CD1c-positive myeloid dendritic cell (primary cell): Measurements from ENCODE around the gene ADGRE3.

Experiments used
- DNase-seq: peaks from one replicate; pipeline ENCODE4 v3.0.0-alpha.2; 2016; ENCODE audit errors: extremely low spot score

Gene ADGRE3, protein sequence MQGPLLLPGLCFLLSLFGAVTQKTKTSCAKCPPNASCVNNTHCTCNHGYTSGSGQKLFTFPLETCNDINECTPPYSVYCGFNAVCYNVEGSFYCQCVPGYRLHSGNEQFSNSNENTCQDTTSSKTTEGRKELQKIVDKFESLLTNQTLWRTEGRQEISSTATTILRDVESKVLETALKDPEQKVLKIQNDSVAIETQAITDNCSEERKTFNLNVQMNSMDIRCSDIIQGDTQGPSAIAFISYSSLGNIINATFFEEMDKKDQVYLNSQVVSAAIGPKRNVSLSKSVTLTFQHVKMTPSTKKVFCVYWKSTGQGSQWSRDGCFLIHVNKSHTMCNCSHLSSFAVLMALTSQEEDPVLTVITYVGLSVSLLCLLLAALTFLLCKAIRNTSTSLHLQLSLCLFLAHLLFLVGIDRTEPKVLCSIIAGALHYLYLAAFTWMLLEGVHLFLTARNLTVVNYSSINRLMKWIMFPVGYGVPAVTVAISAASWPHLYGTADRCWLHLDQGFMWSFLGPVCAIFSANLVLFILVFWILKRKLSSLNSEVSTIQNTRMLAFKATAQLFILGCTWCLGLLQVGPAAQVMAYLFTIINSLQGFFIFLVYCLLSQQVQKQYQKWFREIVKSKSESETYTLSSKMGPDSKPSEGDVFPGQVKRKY

DNA sequence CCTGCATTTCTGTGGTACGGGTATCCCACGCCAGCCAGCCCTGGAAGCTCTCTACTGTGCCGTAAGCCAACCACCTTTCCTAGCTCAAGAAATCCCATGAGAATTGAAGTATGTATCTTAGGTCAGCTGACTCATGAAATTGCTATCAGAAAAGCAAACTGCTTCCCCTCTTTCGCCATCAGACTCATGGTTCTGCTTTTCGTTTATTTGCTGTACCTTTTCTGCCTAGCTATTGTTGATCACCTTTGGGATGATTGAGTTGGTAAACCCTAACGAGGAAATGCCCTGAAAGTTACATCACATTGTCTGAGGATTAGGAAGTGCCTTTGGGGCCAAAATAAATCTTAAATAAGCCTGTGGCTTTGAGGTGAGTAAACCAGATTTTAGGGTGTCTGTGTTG, at the start of gene ADGRE3:
Gene ADGRE3 (minus strand): TSS at position 81 of the 400 bp plus-strand sequence. CDS start 74 bp downstream, at position 7.
- peak; percentile 76 for DNase-seq

GRCh38 chr19:14722127-14722526, 47.5 kb upstream of the ADGRE3 start:
- DNase-seq: no peak

GRCh38 chr19:14719162-14719561, 44.5 kb upstream of the ADGRE3 start:
- no peak for DNase-seq

DNA sequence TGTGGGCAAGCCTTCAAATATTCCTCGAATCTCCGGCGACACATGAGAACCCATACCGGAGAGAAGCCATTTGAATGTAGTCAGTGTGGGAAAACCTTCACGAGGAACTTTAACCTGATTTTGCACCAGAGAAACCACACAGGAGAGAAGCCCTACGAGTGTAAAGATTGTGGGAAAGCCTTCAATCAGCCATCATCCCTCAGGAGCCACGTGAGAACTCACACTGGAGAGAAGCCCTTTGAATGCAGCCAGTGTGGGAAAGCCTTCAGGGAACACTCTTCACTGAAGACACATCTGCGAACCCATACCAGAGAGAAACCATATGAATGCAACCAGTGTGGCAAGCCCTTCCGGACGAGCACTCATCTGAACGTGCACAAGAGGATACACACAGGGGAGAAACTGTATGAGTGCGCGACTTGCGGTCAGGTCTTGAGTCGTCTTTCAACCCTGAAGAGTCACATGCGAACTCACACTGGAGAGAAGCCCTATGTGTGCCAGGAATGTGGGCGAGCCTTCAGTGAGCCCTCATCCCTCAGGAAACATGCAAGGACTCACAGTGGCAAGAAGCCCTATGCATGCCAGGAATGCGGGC, 44.0 kb upstream of the ADGRE3 start:
- no peak for DNase-seq

DNA sequence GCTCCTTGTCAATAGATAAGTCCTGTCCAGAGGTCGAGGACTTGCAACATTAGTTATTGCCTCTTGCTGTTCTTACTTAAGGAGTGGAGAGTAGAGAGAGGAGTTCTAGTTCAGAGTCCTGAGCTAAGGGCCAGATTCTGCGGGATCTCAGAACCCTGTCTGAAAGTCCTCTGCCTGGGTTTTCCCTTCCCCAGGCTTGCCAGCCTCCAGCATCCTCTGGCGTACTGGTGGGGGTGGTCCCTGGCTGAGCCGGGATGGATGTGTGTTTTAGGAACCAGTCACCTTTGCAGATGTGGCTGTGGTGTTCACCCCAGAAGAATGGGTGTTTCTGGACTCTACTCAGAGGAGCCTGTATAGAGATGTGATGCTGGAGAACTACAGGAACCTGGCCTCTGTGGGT, 41.2 kb upstream of the ADGRE3 start:
- DNase-seq: no peak

DNA sequence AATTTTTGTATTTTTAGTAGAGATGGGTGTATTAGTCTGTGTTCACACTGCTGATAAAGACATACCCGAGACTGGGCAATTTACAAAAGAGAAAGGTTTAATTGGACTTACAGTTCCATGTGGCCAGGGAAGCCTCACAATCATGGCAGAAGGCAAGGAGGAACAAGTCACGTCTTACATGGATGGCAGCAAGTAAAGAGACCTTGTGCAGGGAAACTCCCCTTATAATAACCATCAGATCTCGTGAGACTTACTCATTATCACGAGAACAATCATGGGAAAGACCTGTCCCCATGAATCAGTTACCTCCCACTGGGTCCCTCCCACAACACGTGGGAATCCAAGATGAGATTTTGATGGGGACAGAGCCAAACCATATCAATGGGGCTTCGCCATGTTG, 29.8 kb upstream of the ADGRE3 start:
- no peak for DNase-seq

GRCh38 chr19:14703833-14704232, 29.2 kb upstream of the ADGRE3 start:
- DNase-seq: no peak

DNA sequence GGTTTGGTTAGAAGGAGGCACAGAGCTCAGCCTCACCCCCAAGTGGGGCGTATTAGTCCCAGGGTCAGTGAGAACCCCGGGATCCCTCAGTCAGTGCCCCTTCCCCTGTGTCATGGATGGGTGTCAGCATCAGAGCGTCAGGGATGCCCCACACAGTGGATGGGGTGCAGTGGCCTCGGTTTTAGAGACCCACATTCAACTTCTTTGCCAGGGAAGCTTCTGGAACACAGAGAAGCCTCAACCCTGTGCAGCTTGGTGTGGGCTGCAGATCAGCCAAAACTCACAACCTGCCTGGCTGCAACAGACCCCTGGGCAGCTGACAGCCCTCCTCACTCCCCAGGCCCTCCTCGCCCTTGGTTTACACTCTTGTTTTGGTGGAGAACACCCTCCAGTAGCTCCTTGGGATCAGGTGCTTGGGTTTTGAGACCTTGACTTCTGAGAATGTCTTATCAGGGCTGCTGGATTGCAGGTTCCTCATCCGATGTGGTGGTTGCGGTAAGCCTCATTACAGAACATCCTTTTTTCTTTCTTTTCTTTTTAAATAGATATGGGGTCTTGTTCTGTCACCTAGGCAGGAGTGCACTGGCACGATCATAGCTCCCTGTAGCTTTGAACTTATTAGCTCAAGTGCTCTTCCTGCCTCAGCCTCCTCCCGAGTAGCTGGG, 26.2 kb upstream of the ADGRE3 start:
- no peak for DNase-seq

- DNase-seq: no peak
Measured at GRCh38 chr19:14699641-14700040, 25.0 kb upstream of the ADGRE3 start.

DNA sequence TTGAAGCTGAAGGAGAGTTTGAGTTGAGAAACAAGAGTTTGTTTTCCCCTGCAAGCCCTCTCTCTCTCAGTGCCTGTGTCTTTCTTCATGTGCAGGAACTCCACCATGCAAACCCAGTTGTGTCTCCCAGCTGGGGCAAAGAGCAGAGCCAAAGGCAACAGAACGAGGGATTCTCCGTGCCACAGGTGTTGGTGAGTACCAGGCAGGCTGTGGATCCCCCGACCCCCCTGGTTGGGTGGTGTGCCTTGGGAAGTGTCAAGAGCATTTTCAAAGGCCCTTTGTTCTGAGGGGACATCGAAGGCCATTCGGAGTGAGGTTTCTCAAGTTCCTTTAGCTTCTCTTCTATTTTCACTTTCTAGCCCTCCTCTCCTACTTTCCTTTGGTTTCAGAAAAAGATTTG, 20.8 kb upstream of the ADGRE3 start:
- DNase-seq: no peak

DNA sequence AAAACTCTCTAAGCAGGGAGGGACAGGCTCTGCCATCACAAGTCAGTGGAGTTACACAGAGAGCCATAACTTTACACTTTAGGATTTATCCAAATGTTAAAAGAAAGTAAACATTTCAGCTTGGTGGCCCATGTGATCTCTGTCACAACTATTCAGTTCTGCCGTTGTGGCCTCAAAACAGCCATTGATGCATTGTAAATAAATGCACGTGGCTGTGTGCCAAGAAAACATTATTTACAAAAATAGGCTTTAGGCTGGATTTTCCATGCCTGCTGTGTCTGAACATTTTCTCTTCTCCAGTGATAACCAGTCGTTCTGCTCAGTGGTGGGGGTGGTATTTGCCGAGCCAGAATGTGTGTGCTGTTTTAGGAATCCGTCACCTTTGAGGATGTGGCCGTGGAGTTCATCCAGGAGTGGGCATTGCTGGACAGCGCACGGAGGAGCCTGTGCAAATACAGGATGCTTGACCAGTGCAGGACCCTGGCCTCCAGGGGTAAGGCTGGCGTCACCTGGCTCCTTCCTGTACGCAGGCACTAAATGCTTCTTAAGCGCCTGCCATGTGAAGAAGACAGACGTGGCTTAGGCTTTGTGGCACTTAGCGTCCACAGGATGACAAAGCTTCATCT, 20.1 kb upstream of the ADGRE3 start:
- DNase-seq: no peak

DNA sequence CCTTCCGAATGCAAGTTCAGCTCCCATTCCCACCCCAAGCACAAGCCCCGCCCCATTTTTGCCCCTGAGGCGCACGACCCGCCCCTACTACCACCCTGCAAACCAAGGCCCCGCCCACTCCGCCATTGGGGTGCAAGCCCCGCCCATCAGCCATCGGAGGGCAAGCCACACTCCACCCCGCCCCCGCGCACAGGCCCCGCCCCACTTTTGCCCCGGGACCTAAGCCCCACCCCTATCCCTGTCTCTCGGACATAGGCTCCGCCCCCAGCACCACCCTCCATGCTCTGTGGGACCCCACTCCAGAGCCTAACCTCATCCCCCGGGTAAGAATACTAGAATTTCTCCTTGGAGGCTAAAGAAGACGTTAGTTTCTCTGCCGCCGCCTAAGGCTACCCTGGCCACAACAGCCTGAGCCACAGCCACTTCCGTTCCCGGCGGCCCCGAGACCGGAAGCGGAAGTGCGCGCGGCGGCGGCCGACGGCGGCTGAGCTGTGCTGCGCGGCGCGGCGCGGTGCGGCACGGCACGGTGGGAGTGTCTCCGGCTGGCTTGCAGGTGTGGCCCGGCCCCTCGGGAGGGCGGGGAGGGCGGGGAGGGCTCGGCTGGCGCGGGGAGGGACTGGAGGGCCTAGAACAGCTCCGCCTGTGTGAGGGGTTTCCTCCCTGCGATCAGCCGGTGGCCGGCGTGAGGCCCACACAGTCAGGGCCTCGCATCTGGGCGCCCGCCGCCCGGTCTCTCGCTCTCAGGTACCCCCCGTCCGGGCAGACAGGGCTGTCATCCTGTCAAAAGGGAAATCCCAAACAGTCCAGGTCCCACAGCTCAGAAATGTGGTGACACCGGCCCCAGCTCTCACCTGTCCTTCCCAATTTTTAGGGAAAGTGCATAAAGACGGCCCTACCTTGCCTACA, 15.2 kb upstream of the ADGRE3 start, which contains the start of gene ZNF333:
Gene ZNF333 (plus strand): TSS at position 451 of the 906 bp plus-strand sequence. CDS start 3,444 bp downstream, outside the sequence.
- DNase-seq: peak; percentile 95

- peak; percentile 37 for DNase-seq
Measured at GRCh38 chr19:14686411-14686810, 11.8 kb upstream of the ADGRE3 start.

DNA sequence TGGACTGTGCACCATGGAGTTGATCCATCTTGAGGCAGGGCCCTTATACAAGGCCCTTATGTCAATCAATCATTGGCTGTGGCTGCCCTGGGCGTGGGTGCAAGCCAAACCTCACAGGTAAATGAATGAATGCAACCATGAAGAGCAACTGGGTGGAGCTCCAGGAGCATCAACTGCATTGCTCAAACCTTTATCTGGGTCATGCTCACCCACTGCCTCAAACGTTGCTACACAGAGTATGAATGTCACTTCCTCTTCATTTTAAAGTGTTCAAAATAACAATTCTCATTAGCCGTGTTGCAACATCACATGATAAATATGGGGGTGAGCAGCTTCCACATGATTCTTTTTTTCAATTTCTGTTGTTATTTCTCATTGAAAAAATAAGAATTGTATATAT, 8.8 kb upstream of the ADGRE3 start:
- DNase-seq: peak; percentile 91

GRCh38 chr19:14682084-14682483, 7.4 kb upstream of the ADGRE3 start:
- DNase-seq: no peak

- no peak for DNase-seq
Measured at GRCh38 chr19:14678199-14678598, 3.6 kb upstream of the ADGRE3 start.

GRCh38 chr19:14677464-14677863, 2.8 kb upstream of the ADGRE3 start:
- DNase-seq: no peak

GRCh38 chr19:14676762-14677161, 2.1 kb upstream of the ADGRE3 start:
- no peak for DNase-seq

GRCh38 chr19:14673088-14673487, 1.6 kb downstream of the ADGRE3 start:
- no peak for DNase-seq

- DNase-seq: peak; percentile 78
Measured at GRCh38 chr19:14672188-14672872, 2.3 kb downstream of the ADGRE3 start.
